ENCODE results near the gene RABAC1.

The RABAC1 gene

DNA sequence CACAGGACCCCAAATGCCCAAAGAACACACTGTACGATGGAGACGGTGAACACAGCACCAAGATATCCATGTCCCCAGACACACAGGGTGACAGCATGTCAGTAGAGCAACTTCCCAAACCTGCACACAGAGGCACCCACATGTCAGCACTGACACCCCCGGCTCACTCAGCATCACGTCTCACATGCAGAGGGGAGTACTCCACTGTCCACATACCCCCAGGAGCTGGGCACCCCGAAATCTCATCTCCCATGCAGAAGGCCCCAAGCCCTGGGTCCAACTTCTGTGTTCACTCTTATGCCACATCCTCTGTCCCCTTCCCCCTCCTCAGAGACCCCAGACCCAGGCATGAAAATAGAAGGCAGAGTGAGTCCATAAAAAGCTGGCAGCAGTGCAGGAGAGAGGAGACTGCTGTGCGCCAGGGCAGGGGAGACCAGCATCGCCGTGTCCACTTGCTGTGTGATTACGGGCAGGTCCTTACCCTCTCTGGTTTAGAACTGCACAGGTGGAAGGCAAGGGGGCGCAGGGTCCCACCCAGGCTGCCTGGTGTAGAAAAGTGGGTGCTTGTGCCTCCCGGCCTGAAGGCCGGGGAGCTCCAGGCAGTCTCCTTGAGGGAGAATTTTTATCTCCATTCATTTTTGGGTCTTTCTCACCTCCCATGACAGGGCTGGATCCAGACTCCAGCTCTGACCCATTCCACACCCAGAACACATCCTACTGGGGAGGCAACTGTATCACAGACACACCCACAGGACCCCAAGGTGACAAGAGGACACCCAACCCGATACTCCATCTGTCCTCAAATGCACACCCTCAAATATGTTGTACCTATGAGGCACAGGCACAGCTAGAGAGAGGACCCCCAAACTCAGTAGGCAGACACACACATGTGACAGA lies 47.9 kb downstream of the RABAC1 start:
- H3K9ac ChIP-seq (ENCODE audit: low read depth, low read length) = no peak overlapping the region
- 85% methylated on average over 13 of the region's 13 CpGs for WGBS
- H3K4me1 ChIP-seq (ENCODE audit: insufficient read depth, low read length) = peaks cover 4% of the 10 kb centered on the region; the same call in 1 of the 2 replicates
- peaks cover 75% of the 10 kb centered on the region for H3K27me3 ChIP-seq (ENCODE audit: insufficient read depth, low read length)
- no peaks in the 10 kb centered on the region for H3K9me3 ChIP-seq (ENCODE audit: insufficient read depth, low read depth, low read length)
- H3K36me3 ChIP-seq (ENCODE audit: insufficient read depth, low read length) = no peaks in the 10 kb centered on the region
- H3K4me3 ChIP-seq (ENCODE audit: low read length) = no peak overlapping the region
- H3K27ac ChIP-seq (ENCODE audit: low read depth, low read length) = no peak overlapping the region

DNA sequence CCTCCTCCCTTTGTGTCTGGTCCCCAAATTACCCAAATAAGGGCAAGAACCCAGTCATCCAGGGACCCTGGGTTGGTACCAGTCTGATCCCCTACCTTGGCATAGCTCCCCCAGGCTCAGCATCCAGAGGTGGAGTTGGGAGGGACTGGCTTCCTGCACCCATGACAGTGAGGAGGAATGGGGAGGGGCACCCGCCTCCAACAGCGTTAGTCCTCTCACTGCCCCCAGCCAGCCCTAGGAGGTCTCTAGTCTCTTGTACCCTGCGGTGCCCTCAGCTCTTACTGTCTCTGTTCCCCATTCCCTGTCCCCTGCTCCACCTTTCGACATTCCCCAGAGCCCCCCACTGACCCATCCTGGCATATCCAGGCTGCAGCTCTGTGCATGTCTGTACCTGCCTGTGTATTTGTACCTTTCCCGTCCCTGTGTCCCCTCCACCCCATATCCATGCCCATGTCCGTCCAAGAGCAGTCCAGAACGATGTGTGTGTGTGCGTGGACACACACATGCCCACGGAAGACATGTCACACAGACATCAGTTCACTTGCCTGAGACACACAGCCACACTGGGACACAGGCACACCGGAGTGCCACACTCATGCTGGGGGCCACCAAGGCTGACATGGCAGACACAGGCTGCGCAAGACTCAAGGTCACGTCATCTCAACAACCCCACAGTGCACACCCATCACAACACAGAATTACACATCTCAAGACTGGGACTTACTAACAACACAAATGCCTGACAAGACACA lies 48.7 kb downstream of the RABAC1 start:
- Histone ChIP-seq H3K4me1 (ENCODE audit: insufficient read depth, low read length) (peaks cover 4% of the 10 kb centered on the region; the same call in 1 of the 2 replicates), H3K9ac (ENCODE audit: low read depth, low read length) (no peak overlapping the region), H3K9me3 (ENCODE audit: insufficient read depth, low read depth, low read length) (no peaks in the 10 kb centered on the region), H3K36me3 (ENCODE audit: insufficient read depth, low read length) (peaks cover 3% of the 10 kb centered on the region; the same call in 1 of the 2 replicates), H3K4me3 (ENCODE audit: low read length) (no peak overlapping the region), H3K27me3 (ENCODE audit: insufficient read depth, low read length) (peaks cover 67% of the 10 kb centered on the region), H3K27ac (ENCODE audit: low read depth, low read length) (no peak overlapping the region)
- 77% methylated on average over 12 of the region's 12 CpGs for WGBS

DNA sequence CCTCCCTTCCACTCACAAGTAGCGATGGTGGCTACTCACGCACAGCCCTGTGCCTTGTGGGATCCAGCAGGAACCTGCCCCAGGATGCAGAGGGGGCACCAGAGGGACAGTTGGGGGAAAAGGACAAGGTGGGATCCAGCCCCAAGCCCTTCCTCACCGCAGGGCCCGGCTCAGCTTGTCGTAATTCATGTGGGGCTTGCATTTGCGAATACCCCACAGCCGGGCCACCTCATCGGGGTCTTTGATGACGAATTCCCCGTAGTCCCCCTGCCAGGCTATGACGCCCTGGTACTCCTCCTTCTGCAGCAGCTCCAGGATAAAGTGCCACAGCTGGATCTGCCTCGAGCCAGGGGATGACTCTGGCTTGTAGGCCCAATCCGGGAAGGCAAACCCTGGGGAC lies 49.4 kb downstream of the RABAC1 start:
- H3K9me3 ChIP-seq (ENCODE audit: insufficient read depth, low read depth, low read length) = no peaks in the 10 kb centered on the region
- peaks cover 5% of the 10 kb centered on the region; the same call in 1 of the 2 replicates for H3K36me3 ChIP-seq (ENCODE audit: insufficient read depth, low read length)
- peaks cover 4% of the 10 kb centered on the region; the same call in 1 of the 2 replicates for H3K4me1 ChIP-seq (ENCODE audit: insufficient read depth, low read length)
- peaks cover 60% of the 10 kb centered on the region for H3K27me3 ChIP-seq (ENCODE audit: insufficient read depth, low read length)
- no peak overlapping the region for H3K9ac ChIP-seq (ENCODE audit: low read depth, low read length)
- no peak overlapping the region for H3K27ac ChIP-seq (ENCODE audit: low read depth, low read length)
- WGBS = 67% methylated on average over 13 of the region's 13 CpGs
- H3K4me3 ChIP-seq (ENCODE audit: low read length) = no peak overlapping the region

DNA sequence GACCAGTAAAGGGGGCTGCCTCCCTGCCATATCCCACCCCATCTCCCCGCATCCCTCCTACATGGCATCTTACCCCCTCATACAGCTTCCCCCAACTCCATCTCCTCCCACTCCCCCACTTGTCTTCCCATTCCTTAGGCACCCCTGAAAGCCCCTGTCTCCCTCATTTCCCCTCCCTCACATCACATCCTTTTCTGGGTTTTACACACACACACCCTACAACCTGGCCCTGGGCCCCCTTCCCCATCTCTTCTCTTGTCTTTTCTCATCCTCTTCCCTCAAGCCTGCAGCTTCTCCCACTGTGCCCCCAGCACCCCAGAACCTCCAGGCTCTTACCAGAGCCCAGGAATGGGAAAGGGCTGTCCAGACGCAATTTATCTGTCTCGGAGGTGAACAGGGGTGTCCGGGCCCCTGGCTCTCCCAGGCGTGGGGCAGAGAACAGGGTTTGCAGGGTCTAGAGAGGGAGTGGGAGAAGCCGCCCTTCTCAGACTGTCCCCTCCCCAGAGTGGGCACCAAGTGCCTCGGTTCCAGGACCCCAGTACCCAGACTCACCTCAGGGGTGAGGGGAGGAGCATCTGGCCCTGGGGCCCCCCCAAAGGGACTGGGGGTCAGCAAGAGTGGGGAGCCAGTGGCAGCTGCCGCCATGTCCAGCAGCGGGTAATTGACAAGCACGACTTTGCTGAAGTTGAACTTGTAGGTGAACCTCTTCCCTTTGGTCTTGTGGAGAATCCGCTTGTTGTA lies 50.2 kb downstream of the RABAC1 start:
- Histone ChIP-seq H3K36me3 (ENCODE audit: insufficient read depth, low read length) (peaks cover 12% of the 10 kb centered on the region; the same call in 1 of the 2 replicates), H3K4me3 (ENCODE audit: low read length) (no peak overlapping the region), H3K9ac (ENCODE audit: low read depth, low read length) (no peak overlapping the region), H3K9me3 (ENCODE audit: insufficient read depth, low read depth, low read length) (no peaks in the 10 kb centered on the region), H3K4me1 (ENCODE audit: insufficient read depth, low read length) (peaks cover 4% of the 10 kb centered on the region; the same call in 1 of the 2 replicates), H3K27me3 (ENCODE audit: insufficient read depth, low read length) (peaks cover 52% of the 10 kb centered on the region), H3K27ac (ENCODE audit: low read depth, low read length) (no peak overlapping the region)
- 88% methylated on average over 9 of the region's 11 CpGs for WGBS

DNA sequence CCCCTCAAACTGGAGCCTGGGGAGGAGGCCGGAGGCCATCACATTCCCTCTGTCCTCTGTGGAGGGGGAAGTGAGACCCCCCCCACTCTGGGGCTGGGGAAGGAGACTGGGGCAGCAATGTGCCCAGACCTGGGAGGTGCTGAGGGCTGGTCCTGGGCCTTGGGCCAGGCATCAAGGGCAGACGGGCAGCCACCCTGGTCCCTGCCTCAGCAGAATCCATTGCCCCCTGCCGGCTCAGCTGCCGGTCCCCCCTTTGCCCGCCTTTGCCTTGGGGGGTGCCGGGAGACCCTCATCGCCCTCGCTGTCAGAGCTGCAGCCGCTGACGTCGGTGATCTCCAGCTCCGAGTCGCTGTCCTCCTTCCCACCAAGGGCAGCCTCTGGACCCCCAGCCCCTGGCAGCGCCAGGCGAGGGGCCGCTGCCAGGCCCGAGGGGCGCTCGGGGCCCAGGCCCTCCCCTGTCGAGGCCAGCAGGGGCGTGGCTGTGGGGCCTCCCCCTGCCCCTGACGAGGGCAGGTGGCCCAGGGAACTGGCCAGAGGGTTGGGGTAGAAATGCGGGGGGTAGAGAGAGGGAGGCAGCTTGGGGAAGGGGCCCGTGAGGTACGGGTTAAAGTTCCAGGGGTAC lies 51.0 kb downstream of the RABAC1 start:
- Histone ChIP-seq H3K27ac (ENCODE audit: low read depth, low read length) (no peak overlapping the region), H3K27me3 (ENCODE audit: insufficient read depth, low read length) (peaks cover 44% of the 10 kb centered on the region), H3K4me1 (ENCODE audit: insufficient read depth, low read length) (peaks cover 4% of the 10 kb centered on the region; the same call in 1 of the 2 replicates), H3K9ac (ENCODE audit: low read depth, low read length) (no peak overlapping the region), H3K36me3 (ENCODE audit: insufficient read depth, low read length) (peaks cover 17% of the 10 kb centered on the region), H3K9me3 (ENCODE audit: insufficient read depth, low read depth, low read length) (no peaks in the 10 kb centered on the region), H3K4me3 (ENCODE audit: low read length) (no peak overlapping the region)
- 89% methylated on average over 25 of the region's 25 CpGs for WGBS

DNA sequence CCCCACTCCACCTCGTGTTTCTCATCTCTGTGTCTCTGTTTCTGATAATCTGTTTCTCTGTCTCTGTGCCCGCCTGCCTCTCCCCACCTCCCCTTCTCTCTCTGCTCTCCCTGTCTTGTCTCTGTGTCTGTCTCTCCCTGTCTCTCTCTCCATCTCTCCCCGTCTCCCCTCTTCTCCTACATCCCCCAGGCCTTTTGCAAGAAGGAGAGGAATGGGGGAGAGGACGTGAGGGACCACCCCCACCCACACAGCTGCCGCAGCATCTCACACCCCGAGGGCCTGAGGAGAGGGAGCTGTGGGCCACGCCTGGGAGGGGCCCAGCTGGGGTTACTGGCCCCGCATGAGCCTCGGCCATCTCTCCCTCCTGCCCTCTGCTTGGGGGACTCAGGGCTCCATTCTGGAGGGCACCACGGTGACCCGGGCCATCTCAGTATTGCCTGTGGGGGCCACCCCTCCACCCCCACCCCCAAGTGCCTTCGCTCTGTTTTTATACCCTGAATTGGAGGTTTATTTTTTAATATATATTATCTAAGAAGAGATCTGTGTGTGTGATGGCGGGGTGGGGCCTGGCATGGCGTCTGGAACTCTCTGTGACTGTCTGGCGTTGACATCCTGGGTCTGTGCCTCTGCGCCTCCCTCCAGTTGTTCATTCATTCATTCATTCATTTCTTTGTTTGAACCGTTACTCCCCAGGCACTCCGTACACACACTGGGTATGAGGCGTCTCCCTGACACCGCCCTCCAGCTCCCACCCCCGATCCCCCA lies 52.0 kb downstream of the RABAC1 start:
- Histone ChIP-seq H3K27me3 (ENCODE audit: insufficient read depth, low read length) (peaks cover 34% of the 10 kb centered on the region), H3K4me1 (ENCODE audit: insufficient read depth, low read length) (no peaks in the 10 kb centered on the region), H3K9me3 (ENCODE audit: insufficient read depth, low read depth, low read length) (no peaks in the 10 kb centered on the region), H3K27ac (ENCODE audit: low read depth, low read length) (no peak overlapping the region), H3K4me3 (ENCODE audit: low read length) (no peak overlapping the region), H3K9ac (ENCODE audit: low read depth, low read length) (no peak overlapping the region), H3K36me3 (ENCODE audit: insufficient read depth, low read length) (peaks cover 27% of the 10 kb centered on the region)
- WGBS = 89% methylated on average over 18 of the region's 21 CpGs
